GM18858 (cell line): Measurements from ENCODE around the gene RALGPS2.
"Not testable (repeated sequence)": the region's sequence is repeated elsewhere in the genome, so short reads cannot be mapped to it uniquely, and the experiment has no call there.

Experiments
- ATAC-seq: cut with Tn5 transposase; IDR thresholded peaks from one replicate; pipeline ENCODE4 v1.9.1; 2021; ENCODE audit not compliant: unreplicated experiment

The RALGPS2 gene

GRCh38 chr1:178940068-178940765 lies 215.2 kb downstream of the RALGPS2 start:
- no peak for ATAC-seq

GRCh38 chr1:178941261-178941689 lies 216.2 kb downstream of the RALGPS2 start:
- ATAC-seq: no peak

- ATAC-seq: no peak
These were observed 216.8 kb downstream of the RALGPS2 start for GRCh38 chr1:178941849-178942248.

- no peak for ATAC-seq
These were observed 217.5 kb downstream of the RALGPS2 start for GRCh38 chr1:178942285-178943198.

GRCh38 chr1:178944729-178945128 lies 219.7 kb downstream of the RALGPS2 start:
- no peak for ATAC-seq

GRCh38 chr1:178945763-178946266 lies 220.8 kb downstream of the RALGPS2 start:
- no peak for ATAC-seq

GRCh38 chr1:178946416-178946815 lies 221.4 kb downstream of the RALGPS2 start:
- ATAC-seq: no peak

GRCh38 chr1:178946855-178947676 lies 222.0 kb downstream of the RALGPS2 start:
- ATAC-seq: no peak

- ATAC-seq: no peak
These were observed 222.6 kb downstream of the RALGPS2 start for GRCh38 chr1:178947677-178947981.

GRCh38 chr1:178948676-178949075 lies 223.6 kb downstream of the RALGPS2 start:
- ATAC-seq: no peak

- not testable (repeated sequence) for ATAC-seq
These were observed 224.8 kb downstream of the RALGPS2 start for GRCh38 chr1:178949866-178950265.

GRCh38 chr1:178951600-178951999 lies 226.6 kb downstream of the RALGPS2 start:
- no peak for ATAC-seq

- no peak for ATAC-seq
These were observed 228.0 kb downstream of the RALGPS2 start for GRCh38 chr1:178953034-178953433.

- ATAC-seq: no peak
These were observed 228.7 kb downstream of the RALGPS2 start for GRCh38 chr1:178953538-178954324.

GRCh38 chr1:178954325-178954690 lies 229.3 kb downstream of the RALGPS2 start:
- no peak for ATAC-seq

GRCh38 chr1:178954937-178955336 lies 229.9 kb downstream of the RALGPS2 start:
- no peak for ATAC-seq

- ATAC-seq: no peak
These were observed 230.4 kb downstream of the RALGPS2 start for GRCh38 chr1:178955391-178955954.

GRCh38 chr1:178958491-178958890 lies 233.4 kb downstream of the RALGPS2 start:
- ATAC-seq: no peak

- ATAC-seq: no peak
These were observed 234.8 kb downstream of the RALGPS2 start for GRCh38 chr1:178959543-178960460.
